Measurements from ENCODE around the gene IGSF1.
"Not testable (repeated sequence)": the region's sequence is repeated elsewhere in the genome, so short reads cannot be mapped to it uniquely, and the experiment has no call there.

Gene IGSF1

GRCh38 chrX:131270080-131270479 is 19.0 kb downstream of the IGSF1 start:
- no peak for DNase-seq (ENCODE audit: low spot score)

DNA sequence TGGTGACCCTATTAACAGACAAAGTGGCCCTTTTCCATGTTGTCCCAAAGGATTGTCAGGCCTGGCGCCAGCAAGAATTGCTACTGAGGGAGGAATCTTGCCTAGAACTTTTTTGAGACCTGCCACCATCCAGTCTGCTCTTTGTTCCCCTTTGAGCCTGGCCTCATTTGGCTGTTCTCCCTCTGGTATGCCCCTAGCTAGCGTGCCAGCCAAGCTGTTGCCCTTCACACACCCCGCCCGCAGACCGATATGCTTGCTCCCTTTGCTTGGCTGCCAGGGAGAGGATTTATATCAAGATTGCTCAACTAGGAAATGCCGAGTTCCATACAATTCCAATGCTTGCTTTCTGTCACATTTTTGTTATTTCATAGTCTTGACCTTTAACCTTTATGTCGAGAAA is 24.4 kb downstream of the IGSF1 start:
- no peak for DNase-seq (ENCODE audit: low spot score)

- DNase-seq (ENCODE audit: low spot score), result no peak
Observed at GRCh38 chrX:131264053-131264452, 25.1 kb downstream of the IGSF1 start.

- DNase-seq (ENCODE audit: low spot score), result no peak
Observed at GRCh38 chrX:131262738-131263679, 26.1 kb downstream of the IGSF1 start.

DNA sequence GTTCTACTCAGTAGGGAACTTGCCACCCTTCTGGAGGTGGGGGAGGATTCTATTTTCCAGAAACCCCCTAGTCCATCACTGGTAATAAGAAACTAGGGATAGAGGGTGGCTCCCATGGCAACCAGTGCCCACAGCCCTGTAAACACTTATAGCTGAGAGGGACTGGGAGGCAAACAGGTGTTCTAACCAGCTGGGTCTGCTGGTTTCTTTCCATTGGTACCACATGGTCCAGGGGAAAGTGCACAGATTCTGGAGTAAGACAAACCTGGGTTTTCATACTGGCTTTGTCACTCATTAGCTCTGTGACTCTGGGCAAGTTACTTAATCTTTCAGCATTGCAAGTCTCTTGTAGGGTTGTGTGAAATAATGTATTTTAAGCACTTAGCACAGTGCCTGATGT is 26.9 kb downstream of the IGSF1 start:
- no peak for DNase-seq (ENCODE audit: low spot score)

DNA sequence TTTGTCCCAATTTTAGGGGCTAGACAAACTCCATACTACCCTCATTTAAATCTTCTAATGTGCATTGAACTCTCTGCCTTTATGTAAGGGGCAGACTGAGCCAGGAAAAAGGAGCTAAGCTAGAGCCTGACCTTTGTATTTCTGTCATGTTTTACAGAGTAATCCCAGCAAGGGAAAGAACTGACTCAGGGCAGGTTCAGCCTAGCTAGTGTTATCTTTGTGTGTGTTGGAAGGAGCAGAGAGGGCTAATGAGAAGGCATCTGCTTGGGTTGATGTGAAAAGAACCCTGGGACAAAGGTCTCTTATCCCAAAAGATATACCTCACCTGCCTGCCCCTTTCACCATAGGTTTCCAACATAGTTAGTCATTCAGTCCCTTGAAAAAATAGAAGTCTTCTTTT is 31.7 kb downstream of the IGSF1 start:
- no peak for DNase-seq (ENCODE audit: low spot score)

- not testable (repeated sequence) for DNase-seq (ENCODE audit: low spot score)
Observed at GRCh38 chrX:131250984-131251738, 37.9 kb downstream of the IGSF1 start.

- DNase-seq (ENCODE audit: low spot score), result no peak
Observed at GRCh38 chrX:131239057-131239456, 50.0 kb downstream of the IGSF1 start.

DNA sequence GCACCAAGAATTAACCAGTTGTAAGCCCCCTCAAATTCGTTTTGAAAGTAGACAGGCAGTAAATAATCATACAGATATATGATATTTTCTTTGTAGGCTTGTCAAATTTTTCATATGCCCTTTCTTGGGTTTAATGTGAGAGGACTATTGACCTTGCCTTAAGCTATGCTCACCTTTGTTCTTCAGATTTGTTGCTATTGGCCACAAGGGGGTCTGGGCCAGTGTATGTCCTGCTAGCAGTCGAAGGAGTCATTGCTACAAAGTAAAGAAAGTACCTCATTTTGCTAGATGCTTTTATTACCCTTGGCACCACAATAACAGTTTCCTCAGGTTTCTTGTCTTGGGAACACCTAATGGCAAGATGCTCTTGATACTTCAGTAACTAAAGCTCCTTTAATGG is 51.7 kb downstream of the IGSF1 start:
- no peak for DNase-seq (ENCODE audit: low spot score)

- DNase-seq (ENCODE audit: low spot score), result no peak
Observed at GRCh38 chrX:131235768-131236545, 53.1 kb downstream of the IGSF1 start.

DNA sequence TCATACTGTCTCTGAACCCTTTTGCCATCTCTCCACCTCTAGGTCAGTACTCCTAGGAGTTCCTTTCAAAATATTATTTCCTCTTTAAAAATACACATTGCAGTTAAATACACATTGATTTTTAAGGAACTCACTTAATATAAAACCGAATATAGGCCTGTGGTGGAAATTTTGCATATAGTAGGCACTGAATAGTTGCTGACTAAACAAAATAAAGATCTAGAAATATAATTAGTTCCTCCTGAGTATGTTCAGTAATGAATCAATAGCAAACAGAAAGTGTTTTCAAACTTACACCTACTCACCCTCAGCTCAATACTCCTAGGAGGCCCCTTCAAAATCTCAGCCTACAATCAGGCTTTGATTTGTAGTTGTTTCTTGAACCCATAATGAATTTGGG is 61.5 kb downstream of the IGSF1 start:
- DNase-seq (ENCODE audit: low spot score), result no peak

DNA sequence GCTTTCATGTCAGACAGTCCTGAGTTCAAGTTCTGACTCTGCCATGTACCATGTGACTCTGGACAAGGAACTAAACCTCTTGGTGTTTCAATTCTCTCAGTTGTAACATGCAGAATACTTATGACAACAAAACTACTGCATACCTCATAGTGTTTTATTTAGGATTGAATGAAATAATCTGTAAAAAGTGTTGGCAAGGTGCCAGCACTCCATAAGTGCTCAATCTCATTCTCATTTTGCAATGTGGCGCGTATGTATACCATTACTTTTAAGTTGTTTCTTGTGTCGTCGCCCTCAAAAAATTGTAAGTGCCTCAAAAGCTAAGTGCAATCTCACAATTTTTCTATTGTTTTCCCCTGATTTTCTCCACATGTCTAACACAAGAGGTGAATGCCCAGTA is 62.5 kb downstream of the IGSF1 start:
- no peak for DNase-seq (ENCODE audit: low spot score)

DNA sequence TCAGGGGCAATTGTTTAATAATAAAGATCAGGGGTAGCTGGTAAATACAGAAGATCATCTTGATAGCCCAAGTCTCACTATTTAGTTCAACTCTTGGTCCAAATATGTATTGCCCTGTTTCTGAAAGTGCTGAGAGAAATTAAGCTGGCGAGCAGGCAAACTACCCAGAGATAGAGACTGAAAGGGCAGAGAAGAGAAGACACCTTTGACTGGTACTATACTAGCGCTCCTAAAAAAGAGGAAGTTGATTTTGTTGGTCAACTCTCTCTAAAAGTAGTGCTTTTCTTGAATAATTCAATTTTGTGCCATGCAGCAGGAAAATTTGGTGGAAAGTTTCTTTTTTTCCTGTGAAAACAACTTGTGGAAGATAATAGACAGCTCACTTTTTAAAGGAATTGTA is 64.0 kb downstream of the IGSF1 start:
- DNase-seq (ENCODE audit: low spot score), result no peak
